Measurements from ENCODE around the gene ADAD2.
"Not testable (repeated sequence)": the region's sequence is repeated elsewhere in the genome, so short reads cannot be mapped to it uniquely, and the experiment has no call there.

Gene ADAD2

GRCh38 chr16:84198401-84198800 lies 7.4 kb downstream of the ADAD2 start:
- Histone ChIP-seq H3K9ac (no peak overlapping the region), H4K20me1 (ENCODE audit: insufficient read depth) (no peaks in the 10 kb centered on the region), H3K27me3 (ENCODE audit: insufficient read depth, low read depth) (peaks cover 36% of the 10 kb centered on the region; the same call in 1 of the 2 replicates), H3K36me3 (ENCODE audit: insufficient read depth) (no peaks in the 10 kb centered on the region), H3K4me3 (IDR thresholded peaks at IDR 0.05; ENCODE audit: insufficient read depth, low read depth, low read length) (no peak overlapping the region), H3K79me2 (ENCODE audit: insufficient read depth, low read depth) (no peaks in the 10 kb centered on the region), H3K4me2 (no peak overlapping the region), H3K4me1 (ENCODE audit: low read depth, poor library complexity, severe bottlenecking) (no peaks in the 10 kb centered on the region), H3K27ac (no peak overlapping the region), H2AFZ (ENCODE audit: low read depth) (no peak overlapping the region)
- no peak for TF ChIP-seq CTCF (conservative IDR thresholded peaks at IDR 0.05; ENCODE audit: low read depth, low read length)

GRCh38 chr16:84199097-84199496 lies 8.1 kb downstream of the ADAD2 start:
- peaks cover 35% of the 10 kb centered on the region; the same call in 1 of the 2 replicates for H3K27me3 ChIP-seq (ENCODE audit: insufficient read depth, low read depth)
- no peak overlapping the region for H2AFZ ChIP-seq (ENCODE audit: low read depth)
- no peak overlapping the region for H3K9ac ChIP-seq
- H3K4me3 ChIP-seq (IDR thresholded peaks at IDR 0.05; ENCODE audit: insufficient read depth, low read depth, low read length), result no peak overlapping the region
- H3K36me3 ChIP-seq (ENCODE audit: insufficient read depth), result no peaks in the 10 kb centered on the region
- H3K4me2 ChIP-seq, result no peak overlapping the region
- no peak overlapping the region for H3K27ac ChIP-seq
- no peaks in the 10 kb centered on the region for H3K4me1 ChIP-seq (ENCODE audit: low read depth, poor library complexity, severe bottlenecking)
- no peaks in the 10 kb centered on the region for H4K20me1 ChIP-seq (ENCODE audit: insufficient read depth)
- no peak for TF ChIP-seq CTCF (conservative IDR thresholded peaks at IDR 0.05; ENCODE audit: low read depth, low read length)
- no peaks in the 10 kb centered on the region for H3K79me2 ChIP-seq (ENCODE audit: insufficient read depth, low read depth)

- Histone ChIP-seq H3K79me2 (ENCODE audit: insufficient read depth, low read depth) (no peaks in the 10 kb centered on the region), H3K27ac (no peak overlapping the region), H4K20me1 (ENCODE audit: insufficient read depth) (no peaks in the 10 kb centered on the region), H3K27me3 (ENCODE audit: insufficient read depth, low read depth) (peaks cover 35% of the 10 kb centered on the region; the same call in 1 of the 2 replicates), H2AFZ (ENCODE audit: low read depth) (no peak overlapping the region), H3K4me3 (IDR thresholded peaks at IDR 0.05; ENCODE audit: insufficient read depth, low read depth, low read length) (no peak overlapping the region), H3K4me2 (no peak overlapping the region), H3K4me1 (ENCODE audit: low read depth, poor library complexity, severe bottlenecking) (no peaks in the 10 kb centered on the region), H3K9ac (no peak overlapping the region), H3K36me3 (ENCODE audit: insufficient read depth) (no peaks in the 10 kb centered on the region)
- no peak for TF ChIP-seq CTCF (conservative IDR thresholded peaks at IDR 0.05; ENCODE audit: low read depth, low read length)
Measured at GRCh38 chr16:84199861-84200260, 8.9 kb downstream of the ADAD2 start.

- not testable (repeated sequence) for H4K20me1 ChIP-seq (ENCODE audit: insufficient read depth); H3K4me2 ChIP-seq; H3K79me2 ChIP-seq (ENCODE audit: insufficient read depth, low read depth); H3K27ac ChIP-seq; H3K4me3 ChIP-seq (IDR thresholded peaks at IDR 0.05; ENCODE audit: insufficient read depth, low read depth, low read length); H3K9ac ChIP-seq; H2AFZ ChIP-seq (ENCODE audit: low read depth); H3K4me1 ChIP-seq (ENCODE audit: low read depth, poor library complexity, severe bottlenecking); H3K36me3 ChIP-seq (ENCODE audit: insufficient read depth)
- H3K27me3 ChIP-seq (ENCODE audit: insufficient read depth, low read depth), result peaks cover 23% of the 10 kb centered on the region; the same call in 1 of the 2 replicates
Measured at GRCh38 chr16:84204551-84204950, 13.6 kb downstream of the ADAD2 start.

GRCh38 chr16:84205123-84205522 lies 14.2 kb downstream of the ADAD2 start:
- not testable (repeated sequence) for H3K4me3 ChIP-seq (IDR thresholded peaks at IDR 0.05; ENCODE audit: insufficient read depth, low read depth, low read length); H3K9ac ChIP-seq; H3K36me3 ChIP-seq (ENCODE audit: insufficient read depth); H3K4me1 ChIP-seq (ENCODE audit: low read depth, poor library complexity, severe bottlenecking); H3K27ac ChIP-seq; H4K20me1 ChIP-seq (ENCODE audit: insufficient read depth); H3K4me2 ChIP-seq; H3K79me2 ChIP-seq (ENCODE audit: insufficient read depth, low read depth); H2AFZ ChIP-seq (ENCODE audit: low read depth)
- peaks cover 19% of the 10 kb centered on the region; the same call in 1 of the 2 replicates for H3K27me3 ChIP-seq (ENCODE audit: insufficient read depth, low read depth)
